Measurements from ENCODE around the gene CSAD. TPM values are rescaled to one million over a fixed set of nuclear protein-coding genes. Genes with fewer than 3 reads are reported as not detected.
"Not testable (repeated sequence)": the region's sequence is repeated elsewhere in the genome, so short reads cannot be mapped to it uniquely, and the experiment has no call there.

Gene CSAD
- polyA plus RNA-seq, 1 donor, result 54.5 TPM

DNA sequence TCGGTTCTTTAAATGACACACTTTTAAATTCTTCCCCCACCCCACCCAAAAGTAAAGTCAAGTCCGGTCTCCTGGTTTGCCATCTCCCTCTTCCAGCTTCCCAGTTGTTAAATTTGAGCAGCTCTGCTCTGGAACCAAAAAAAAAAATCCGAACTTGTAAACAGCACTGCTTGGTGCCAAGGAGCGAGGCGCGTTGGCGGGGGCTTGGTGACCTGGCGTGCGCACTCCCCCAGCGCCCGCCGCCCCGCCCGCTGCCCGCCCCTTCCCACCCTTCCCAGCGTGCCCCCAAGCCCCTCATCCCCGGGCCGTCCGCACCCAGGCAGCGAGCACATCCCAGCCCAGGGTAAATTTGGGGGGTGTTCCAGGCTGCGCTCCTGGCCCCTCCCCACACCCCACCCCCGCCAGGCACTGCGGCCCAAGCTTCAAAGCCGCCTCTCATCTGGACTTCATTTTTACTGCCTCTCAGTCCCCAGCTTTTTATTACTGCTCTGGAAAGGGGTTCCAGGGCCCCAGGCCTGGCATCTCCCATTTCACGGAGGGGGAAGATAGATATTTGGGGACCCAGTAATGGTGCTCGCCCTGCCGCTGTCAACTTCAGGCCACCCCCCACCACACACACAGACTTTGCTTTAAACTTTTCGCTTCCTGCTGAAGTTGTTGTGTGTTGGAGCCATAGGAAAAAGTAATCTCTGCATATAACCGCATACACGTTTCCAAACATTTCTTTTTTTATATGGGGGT is 38.0 kb upstream of the CSAD start:
- DNase-seq (ENCODE audit: low read depth), result no peak

DNA sequence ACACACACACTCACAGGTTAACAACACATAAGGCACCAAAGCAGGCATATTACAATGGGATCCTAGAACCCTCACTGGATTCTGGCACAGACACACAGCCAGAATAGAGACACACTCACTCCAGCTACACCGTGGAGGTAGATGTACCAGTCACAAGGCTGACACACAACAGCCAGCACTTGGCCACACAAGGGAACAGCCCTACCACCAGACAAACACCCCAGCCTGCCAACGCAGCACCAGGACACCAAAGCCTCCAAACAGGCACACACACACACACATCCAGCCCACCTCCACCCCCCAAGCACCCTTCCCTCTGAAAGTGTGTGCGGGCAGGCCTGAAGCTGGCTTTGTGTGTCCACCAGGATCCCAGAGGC is 37.2 kb upstream of the CSAD start:
- no peak for DNase-seq (ENCODE audit: low read depth)

GRCh38 chr12:53217051-53217930 is 36.6 kb upstream of the CSAD start:
- DNase-seq (ENCODE audit: low read depth), result no peak

DNA sequence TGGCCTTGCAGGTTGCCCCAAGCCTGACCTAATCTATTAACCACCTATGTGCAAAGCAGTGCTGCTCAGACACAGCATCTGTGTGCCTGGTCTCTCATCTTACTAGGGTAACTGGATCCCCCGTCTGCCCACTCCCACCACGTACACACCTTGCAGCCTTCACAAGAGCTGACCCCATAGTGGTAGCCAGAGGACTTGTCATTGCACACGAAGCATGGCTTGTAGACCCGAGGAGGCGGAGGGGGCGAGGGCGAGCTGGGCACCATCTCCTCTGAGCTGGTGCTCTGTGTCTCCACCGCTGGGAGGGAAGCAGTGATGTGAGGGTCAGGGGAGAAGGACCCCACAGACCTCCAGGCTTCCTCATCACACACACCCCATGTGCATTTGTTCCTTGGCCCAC is 34.8 kb upstream of the CSAD start:
- no peak for DNase-seq (ENCODE audit: low read depth)

DNA sequence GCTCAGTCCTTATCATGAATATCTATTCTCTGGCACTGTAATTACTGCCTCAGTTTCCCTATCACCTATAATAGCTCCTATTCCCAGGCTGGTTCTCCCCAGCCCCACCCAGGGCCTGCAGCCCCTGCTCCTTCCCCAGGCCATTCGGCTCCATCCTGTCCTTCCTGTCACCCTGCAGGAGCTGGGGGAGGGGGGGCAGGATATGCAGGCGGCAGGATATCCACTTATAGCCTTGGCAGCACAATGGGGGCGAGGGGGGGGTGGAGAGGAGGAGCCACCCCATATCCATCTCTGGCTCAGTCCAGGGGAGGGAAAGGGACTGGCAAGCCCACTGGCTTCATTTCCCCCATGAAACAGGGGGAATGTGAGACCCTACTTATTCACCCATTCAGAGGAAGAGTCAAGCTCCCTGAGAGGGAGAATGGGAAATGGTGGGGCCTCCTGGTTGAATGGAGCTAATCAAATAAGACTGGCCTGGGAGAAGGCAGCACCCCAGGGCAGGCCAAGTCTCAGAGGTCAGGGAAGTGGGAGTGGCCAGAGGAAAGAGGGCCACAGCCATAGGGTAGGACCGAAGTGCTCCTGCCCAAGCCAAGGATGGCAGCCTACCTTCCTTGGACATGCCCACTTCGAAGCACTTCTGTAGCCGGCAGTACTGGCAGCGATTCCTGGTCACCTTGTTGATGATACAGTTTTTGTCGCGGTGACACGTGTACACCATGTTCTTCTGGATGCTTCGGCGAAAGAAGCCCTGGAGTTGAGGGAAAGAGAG is 34.1 kb upstream of the CSAD start:
- DNase-seq (ENCODE audit: low read depth), result no peak

DNA sequence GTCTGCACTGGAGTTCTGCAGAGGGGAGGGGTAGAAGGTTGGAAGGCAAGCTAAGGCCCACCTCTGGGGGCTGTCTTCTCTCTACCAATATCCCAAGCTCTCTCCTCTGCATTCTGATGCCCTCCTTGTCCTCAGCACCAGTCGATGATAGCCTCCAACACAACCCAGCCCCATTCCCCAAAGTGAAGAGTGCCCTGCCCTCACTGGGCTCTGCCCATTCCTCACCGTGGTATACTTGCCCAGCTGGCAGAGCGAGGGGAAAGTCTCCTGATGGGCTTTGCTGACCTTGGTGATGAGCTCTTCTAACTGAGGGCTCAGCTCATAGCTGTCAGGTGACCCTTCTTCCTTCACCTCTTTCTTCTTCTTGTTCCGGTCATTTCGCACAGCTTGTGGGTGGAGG is 33.5 kb upstream of the CSAD start:
- DNase-seq (ENCODE audit: low read depth), result no peak

- DNase-seq (ENCODE audit: low read depth), result no peak
These were observed 32.6 kb upstream of the CSAD start for GRCh38 chr12:53213348-53213747.

GRCh38 chr12:53212931-53213330 is 32.2 kb upstream of the CSAD start:
- DNase-seq (ENCODE audit: low read depth), result no peak

DNA sequence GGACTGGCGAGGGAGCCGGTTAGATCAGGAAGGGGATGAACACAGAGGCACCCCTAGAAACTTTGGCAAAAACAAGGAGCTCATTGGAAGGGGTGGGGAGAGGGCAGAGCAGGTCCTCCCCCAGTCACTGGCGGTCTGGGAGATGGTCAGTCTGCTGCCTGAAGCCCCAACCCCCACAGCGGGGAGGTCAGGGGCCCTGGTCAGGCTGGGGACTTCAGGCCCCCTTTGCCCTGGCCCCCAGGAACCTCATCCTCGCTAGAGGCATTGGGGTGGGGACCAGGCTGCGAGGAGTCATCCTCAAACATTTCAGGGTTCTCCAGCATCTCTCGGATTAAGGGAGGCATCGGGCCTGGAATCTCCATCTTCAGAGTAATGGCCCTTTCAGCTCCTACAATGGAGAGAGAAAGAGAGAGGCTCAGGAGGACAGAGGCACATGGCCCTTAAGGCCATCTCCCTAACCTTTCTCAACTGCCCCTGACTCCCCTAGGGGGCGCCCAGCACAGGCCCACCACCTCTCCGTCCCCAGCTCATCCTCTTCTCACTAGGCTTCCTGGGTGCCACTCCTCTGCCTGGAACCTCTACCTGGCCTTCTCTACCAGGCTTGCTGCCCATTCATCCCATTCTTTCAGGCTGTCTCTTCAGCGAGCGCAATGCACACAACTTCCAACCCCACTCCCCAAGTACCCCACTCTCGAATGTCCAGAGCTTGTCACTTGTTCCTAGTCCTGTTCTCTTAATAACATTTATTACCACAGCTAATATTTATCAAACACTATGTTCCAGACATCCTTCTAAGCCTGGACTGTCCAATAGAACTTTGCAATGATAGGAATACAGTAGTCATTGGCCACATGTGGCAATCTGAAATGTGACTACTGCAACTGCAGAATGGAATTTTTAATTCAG is 31.0 kb upstream of the CSAD start:
- DNase-seq (ENCODE audit: low read depth), result no peak

- no peak for DNase-seq (ENCODE audit: low read depth)
These were observed 30.1 kb upstream of the CSAD start for GRCh38 chr12:53210843-53211242.

GRCh38 chr12:53208877-53209463 is 28.2 kb upstream of the CSAD start:
- DNase-seq (ENCODE audit: low read depth), result no peak

- DNase-seq (ENCODE audit: low read depth), result no peak
These were observed 27.7 kb upstream of the CSAD start for GRCh38 chr12:53208435-53208834.

- DNase-seq (ENCODE audit: low read depth), result no peak
These were observed 26.3 kb upstream of the CSAD start, which contains the start of gene ITGB7 for GRCh38 chr12:53207042-53207441. TSS of gene ITGB7 (minus strand) at chr12:53207251. CDS start at chr12:53200443, 6,808 bp downstream.

DNA sequence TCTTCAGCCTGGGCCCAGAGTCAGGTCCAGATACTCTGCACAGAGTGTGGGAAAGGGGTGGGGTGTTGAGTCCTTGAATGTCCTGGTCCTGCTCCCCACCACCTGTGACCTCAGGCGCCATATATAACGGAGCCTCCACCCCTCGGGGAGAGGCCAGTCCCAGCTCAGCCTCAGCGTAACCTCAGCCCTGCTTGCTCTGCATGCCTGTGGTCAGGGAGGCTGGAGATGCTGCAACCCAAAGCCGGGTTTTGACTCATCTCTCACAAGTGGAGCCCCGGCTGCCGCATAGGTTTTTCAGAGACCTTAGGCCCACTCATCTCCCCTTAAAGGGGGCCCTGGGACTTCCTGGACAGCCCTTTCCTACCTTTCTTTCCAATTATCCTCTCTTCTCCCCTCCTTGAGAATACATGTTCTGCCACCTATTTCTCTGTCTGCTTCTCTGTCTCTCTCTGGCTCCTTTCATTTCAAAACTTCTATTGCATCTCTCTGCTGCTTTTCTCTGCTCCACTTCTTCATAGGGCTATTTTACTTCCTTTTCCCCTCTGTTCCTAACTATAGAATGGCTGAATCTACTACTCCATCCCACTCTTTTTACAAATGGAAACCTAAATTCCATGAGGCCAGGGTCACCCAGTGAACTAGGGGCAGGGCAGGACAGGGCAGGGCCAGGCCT is 25.2 kb upstream of the CSAD start:
- DNase-seq (ENCODE audit: low read depth), result no peak

- DNase-seq (ENCODE audit: low read depth), result no peak
These were observed 23.6 kb upstream of the CSAD start for GRCh38 chr12:53204351-53204750.

- not testable (repeated sequence) for DNase-seq (ENCODE audit: low read depth)
These were observed 21.6 kb upstream of the CSAD start for GRCh38 chr12:53202316-53202715.

GRCh38 chr12:53201639-53202038 is 20.9 kb upstream of the CSAD start:
- no peak for DNase-seq (ENCODE audit: low read depth)

GRCh38 chr12:53201177-53201541 is 20.4 kb upstream of the CSAD start:
- DNase-seq (ENCODE audit: low read depth), result no peak

- DNase-seq (ENCODE audit: low read depth), result no peak
These were observed 19.9 kb upstream of the CSAD start for GRCh38 chr12:53200458-53201176.

DNA sequence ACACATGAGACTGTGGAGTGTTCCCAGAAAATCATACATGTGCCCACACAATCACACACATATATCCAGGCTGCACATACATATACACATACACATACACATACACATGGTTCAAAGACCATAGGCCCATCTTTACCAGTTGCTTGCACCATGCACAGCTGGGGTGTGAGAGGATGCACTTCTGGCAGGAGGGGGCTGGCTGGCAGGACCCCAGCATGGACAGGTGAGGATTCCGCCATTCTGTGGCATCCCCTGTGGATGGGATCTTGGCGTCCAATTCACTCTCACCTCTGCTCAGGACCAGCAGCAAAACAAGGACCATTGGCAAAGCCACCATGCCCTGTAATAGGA is 19.4 kb upstream of the CSAD start:
- no peak for DNase-seq (ENCODE audit: low read depth)

Measured in forelimb muscle (tissue), 1 donor.